Fibroblast of mammary gland (primary cell): ENCODE results near the gene PALD1.
A peak's percentile ranks its signal among the peaks of the same experiment; 100 is the strongest.

Experiments used
- DNase-seq: peaks from one replicate; pipeline ENCODE4 v3.0.0-alpha.2; 2010; ENCODE audit warnings: low read depth
- H3K4me3 ChIP-seq: 2 replicates; pipeline ENCODE4 v1.5.1; 2011; ENCODE audit warnings: low read depth, mild to moderate bottlenecking, low read length, moderate library complexity; ENCODE audit not compliant: control insufficient read depth
- TF ChIP-seq, protein P1 (sequence below): conservative IDR thresholded peaks from 2 replicates; pipeline ENCODE4 v1.5.1; 2011; ENCODE audit warnings: low read depth, low read length, inconsistent platforms; ENCODE audit not compliant: control insufficient read depth, insufficient read depth

The PALD1 gene

DNA sequence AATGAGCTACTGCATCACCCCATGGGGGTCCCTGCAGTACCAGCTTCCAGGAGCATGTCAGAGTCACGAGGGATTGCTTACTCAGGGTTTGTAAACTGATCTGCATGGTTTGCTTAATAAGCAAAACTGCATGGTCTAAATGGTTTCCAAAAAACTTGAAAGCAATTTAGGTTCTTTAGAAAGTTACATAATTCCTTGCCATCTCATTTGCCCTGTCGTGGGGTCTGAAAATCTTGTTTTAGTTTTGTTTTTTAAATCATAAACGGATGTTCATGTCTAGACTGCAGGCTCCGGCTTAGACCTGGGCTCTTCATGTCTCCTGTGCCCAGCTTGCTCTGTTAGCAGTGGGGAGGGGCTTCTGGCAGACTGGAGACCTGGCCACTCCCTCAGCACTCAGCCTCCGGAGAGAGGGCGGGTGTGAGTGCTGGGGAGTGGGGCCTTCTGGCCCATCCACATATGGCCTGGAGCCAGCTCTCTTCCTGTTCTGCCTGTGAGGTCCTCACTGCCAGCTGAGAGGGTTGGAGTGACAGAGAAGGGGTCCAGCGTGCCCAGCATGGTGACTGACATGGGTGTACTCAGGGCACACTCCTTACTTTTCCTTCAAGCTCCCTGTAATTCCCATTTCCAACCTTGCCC, 106.5 kb downstream of the PALD1 start:
- H3K4me3 ChIP-seq = no peak overlapping the region
- DNase-seq = peak; percentile 21
- TF ChIP-seq, protein P1, sequence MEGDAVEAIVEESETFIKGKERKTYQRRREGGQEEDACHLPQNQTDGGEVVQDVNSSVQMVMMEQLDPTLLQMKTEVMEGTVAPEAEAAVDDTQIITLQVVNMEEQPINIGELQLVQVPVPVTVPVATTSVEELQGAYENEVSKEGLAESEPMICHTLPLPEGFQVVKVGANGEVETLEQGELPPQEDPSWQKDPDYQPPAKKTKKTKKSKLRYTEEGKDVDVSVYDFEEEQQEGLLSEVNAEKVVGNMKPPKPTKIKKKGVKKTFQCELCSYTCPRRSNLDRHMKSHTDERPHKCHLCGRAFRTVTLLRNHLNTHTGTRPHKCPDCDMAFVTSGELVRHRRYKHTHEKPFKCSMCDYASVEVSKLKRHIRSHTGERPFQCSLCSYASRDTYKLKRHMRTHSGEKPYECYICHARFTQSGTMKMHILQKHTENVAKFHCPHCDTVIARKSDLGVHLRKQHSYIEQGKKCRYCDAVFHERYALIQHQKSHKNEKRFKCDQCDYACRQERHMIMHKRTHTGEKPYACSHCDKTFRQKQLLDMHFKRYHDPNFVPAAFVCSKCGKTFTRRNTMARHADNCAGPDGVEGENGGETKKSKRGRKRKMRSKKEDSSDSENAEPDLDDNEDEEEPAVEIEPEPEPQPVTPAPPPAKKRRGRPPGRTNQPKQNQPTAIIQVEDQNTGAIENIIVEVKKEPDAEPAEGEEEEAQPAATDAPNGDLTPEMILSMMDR = no peak

DNA sequence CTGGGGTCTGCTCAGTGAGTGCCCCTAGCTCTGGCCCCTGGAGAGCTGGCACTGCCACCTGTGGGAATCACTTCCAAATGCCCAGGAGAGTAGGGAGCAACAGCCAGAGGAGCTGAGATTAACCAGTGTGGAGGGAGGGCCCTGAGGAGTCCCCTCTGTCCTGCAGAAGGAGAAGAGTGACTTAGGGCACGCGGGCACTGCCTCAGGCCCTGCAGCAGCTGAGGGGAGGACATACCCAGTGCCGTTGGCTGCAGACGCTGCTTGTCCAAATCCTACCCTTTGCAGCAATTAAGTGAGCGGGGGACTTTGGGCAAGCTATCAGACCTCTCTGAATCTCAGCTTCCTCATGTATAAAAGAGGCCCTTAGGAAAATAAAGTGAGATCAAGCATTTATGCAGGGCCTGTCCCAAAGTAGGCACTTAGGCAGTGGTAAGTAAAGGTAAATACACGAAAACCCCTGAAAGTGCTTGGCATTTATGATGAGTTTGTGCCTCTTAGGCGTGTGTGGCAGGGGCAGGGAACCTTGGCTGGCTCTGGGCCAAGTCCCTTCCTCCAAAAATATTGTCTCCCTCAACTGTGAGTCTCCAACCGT, 107.1 kb downstream of the PALD1 start:
- DNase-seq = no peak
- no peak overlapping the region for H3K4me3 ChIP-seq
- TF ChIP-seq, protein P1 = no peak

DNA sequence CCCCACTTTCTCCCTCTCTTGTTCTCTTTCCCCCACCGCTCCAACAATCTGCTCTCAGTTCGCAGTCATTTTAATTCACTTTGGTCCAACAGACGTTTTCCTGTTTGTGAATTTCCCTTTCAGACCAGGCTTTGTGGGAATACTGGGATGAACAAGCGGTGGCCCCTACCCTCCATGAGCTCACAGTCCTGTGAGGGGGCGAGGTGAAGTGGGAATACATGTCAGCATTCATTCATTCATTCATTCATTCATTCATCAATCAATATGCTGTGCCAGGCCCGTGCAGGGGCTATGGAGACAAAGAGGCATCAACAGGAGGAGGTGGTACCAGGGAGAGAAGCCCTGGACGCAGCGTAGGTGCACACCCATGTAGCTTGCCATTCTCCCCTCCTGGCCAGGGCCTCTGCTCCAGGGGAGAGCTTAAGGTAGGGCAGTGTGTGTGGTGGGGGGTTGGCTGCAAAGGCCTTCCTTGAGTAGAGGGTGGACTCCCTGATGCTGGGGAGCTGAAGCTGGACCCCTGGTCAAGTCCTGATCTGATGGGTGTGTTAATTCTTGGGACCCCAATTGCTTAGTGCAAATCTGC, 107.9 kb downstream of the PALD1 start:
- TF ChIP-seq, protein P1 = no peak
- H3K4me3 ChIP-seq = no peak overlapping the region
- no peak for DNase-seq

DNA sequence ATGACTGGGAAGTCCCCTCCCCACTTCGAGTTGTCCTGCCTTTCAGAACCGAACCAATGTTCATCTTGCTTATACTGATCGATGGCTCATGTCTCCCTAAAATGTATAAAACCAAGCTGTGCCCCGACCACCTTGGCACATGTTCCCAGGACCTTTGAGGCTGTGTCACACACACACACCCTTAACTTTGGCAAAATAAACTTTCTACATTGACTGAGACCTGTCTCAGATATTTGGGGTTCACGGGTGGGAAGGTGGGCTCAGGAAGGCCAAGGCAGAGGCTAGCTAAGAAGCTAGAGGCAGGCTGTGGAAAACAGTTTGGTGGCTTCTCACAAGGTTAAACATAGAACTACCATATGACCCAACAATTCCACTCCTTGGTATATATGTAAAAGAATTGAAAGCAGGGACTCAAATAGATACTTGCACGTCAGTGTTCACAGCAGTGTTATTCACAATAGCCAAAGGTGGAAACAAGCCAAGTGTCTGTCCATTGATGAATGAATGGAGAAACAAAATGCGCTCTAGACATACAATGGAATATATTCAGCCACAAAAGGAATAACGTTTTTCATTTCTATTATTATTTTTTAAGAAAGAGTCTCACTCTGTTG, 108.6 kb downstream of the PALD1 start:
- TF ChIP-seq, protein P1 = no peak
- no peak for DNase-seq
- no peak overlapping the region for H3K4me3 ChIP-seq

GRCh38 chr10:70588255-70588654, 109.7 kb downstream of the PALD1 start:
- DNase-seq = no peak
- H3K4me3 ChIP-seq = no peak overlapping the region
- TF ChIP-seq, protein P1 = no peak

DNA sequence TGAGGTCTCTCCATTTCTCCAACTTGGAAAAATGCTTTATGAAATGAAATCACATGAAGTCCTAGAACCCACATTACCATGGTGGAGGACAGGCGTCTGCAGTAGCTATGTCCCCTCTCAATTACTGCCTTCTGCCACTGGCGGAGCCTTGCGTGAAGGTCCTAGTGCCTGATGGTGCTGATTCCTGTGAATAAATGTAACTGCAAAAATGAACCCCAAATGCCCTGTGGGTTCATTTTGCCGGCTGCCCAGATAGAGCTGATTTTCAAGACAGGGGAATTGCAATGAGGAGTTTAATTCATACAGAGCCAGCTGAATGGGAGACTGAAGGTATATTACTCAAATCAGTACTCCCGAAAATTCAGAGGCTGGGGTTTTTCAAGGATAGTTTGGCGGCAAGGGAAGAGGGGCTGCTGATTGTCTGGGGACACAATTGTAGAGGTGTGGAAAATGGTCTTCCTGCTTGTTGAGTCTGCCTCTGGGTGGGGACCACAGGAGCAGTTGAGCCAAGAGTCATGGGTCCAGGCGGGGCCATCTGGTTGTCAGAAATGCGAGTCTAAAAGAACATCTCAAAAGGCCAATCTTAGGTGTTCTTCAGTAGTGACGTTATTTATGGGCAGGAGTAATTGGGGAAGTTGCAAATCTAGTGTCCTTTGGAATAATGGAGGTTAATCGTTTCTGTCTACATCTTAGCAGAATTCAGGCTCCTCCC, 110.4 kb downstream of the PALD1 start:
- no peak overlapping the region for H3K4me3 ChIP-seq
- TF ChIP-seq, protein P1 = no peak
- no peak for DNase-seq
